Activated T-cell treated with anti-CD3 and anti-CD28 coated beads, Interleukin-2, amount 50 U/mL, for 72 hours (primary cell): ENCODE measurements around the gene ADCY10. TPM values are rescaled to one million over a fixed set of nuclear protein-coding genes. Genes with fewer than 3 reads are reported as not detected.
A peak's percentile ranks its signal among the peaks of the same experiment; 100 is the strongest.
"Not testable (repeated sequence)": the region's sequence is repeated elsewhere in the genome, so short reads cannot be mapped to it uniquely, and the experiment has no call there.

ENCODE experiments used
- ATAC-seq, 2 donors: fragments of 150-1000 bp; cut with Tn5 transposase; replicated peaks in 1 of 2; 2 replicates each; pipeline ENCODE4 v1.10.0; 2021; ENCODE audit warnings: moderate library complexity in 2 of 2, mild to moderate bottlenecking in 1 of 2
- DNase-seq, 2 donors: peaks; one replicate each; pipeline ENCODE4 v3.0.0; 2021 to 2022; ENCODE audit warnings: mixed read lengths in 1 of 2
- H3K27ac Mint-ChIP-seq: one replicate; pipeline ENCODE4 v1.8.0; 2022; ENCODE audit warnings: mild to moderate bottlenecking, moderate library complexity, mixed read lengths
- H3K27me3 Mint-ChIP-seq: one replicate; pipeline ENCODE4 v1.8.0; 2022; ENCODE audit warnings: low read depth, mixed read lengths
- H3K36me3 Mint-ChIP-seq, 2 donors: one replicate each; pipeline ENCODE4 v1.8.0; 2022; ENCODE audit warnings: mixed read lengths in 2 of 2, mild to moderate bottlenecking in 1 of 2; ENCODE audit not compliant: insufficient read depth in 2 of 2
- H3K4me1 Mint-ChIP-seq: one replicate; pipeline ENCODE4 v1.8.0; 2022; ENCODE audit warnings: low read depth, mixed read lengths
- H3K4me3 Mint-ChIP-seq, 2 donors: one replicate each; pipeline ENCODE4 v1.8.0; 2022; ENCODE audit warnings: mild to moderate bottlenecking in 2 of 2, mixed read lengths in 2 of 2, moderate library complexity in 2 of 2
- H3K9me3 Mint-ChIP-seq, 2 donors: one replicate each; pipeline ENCODE4 v1.8.0; 2022; ENCODE audit warnings: mixed read lengths in 2 of 2
- total RNA-seq, 2 donors: library from RNA; stranded (reverse); gene quantifications; one replicate each; pipeline ENCODE4 v1.2.3, GENCODE V29; 2022

ADCY10 gene
- total RNA-seq, 2 donors from 2014 or later = 0.07 to 0.12 TPM

- peak overlapping the region; percentile 88 to 91 for H3K4me3 Mint-ChIP-seq
These were observed 21.5 kb upstream of the ADCY10 start for GRCh38 chr1:167935216-167936067.

GRCh38 chr1:167934426-167935215 is 20.7 kb upstream of the ADCY10 start:
- Mint-ChIP-seq H3K4me1 (peaks cover 41% of the 10 kb centered on the region), H3K4me3 (peak overlapping the region; percentile 88 to 91), H3K9me3 (no peaks in the 10 kb centered on the region), H3K27me3 (no peaks in the 10 kb centered on the region), H3K27ac (peak overlapping the region; percentile 85), H3K36me3 (peaks cover 5 to 6% of the 10 kb centered on the region in 2 donors)
- no peak for DNase-seq
- no peak for ATAC-seq

More at GRCh38 chr1:167935216-167936067, 21.5 kb upstream of the ADCY10 start:
- Mint-ChIP-seq H3K4me1 (peaks cover 41% of the 10 kb centered on the region), H3K9me3 (no peaks in the 10 kb centered on the region), H3K27me3 (no peaks in the 10 kb centered on the region), H3K27ac (peak overlapping the region; percentile 98), H3K36me3 (peaks cover 5 to 6% of the 10 kb centered on the region in 2 donors)
- ATAC-seq = peak; percentile 16 to 23
- peak; percentile 53 to 58 for DNase-seq

GRCh38 chr1:167933788-167934187 is 19.9 kb upstream of the ADCY10 start:
- DNase-seq = no peak
- peak overlapping the region; percentile 88 to 91 for H3K4me3 Mint-ChIP-seq
- H3K9me3 Mint-ChIP-seq = no peaks in the 10 kb centered on the region
- ATAC-seq = no peak
- no peaks in the 10 kb centered on the region for H3K27me3 Mint-ChIP-seq
- peaks cover 5 to 6% of the 10 kb centered on the region in 2 donors for H3K36me3 Mint-ChIP-seq
- peak overlapping the region; percentile 2 for H3K27ac Mint-ChIP-seq
- peaks cover 41% of the 10 kb centered on the region for H3K4me1 Mint-ChIP-seq

GRCh38 chr1:167929725-167930124 is 15.8 kb upstream of the ADCY10 start:
- DNase-seq = no peak
- Mint-ChIP-seq H3K4me3 (no peak overlapping the region), H3K4me1 (peaks cover 34% of the 10 kb centered on the region)

GRCh38 chr1:167928919-167929318 is 15.0 kb upstream of the ADCY10 start:
- not testable (repeated sequence) for H3K4me3 Mint-ChIP-seq, H3K27ac Mint-ChIP-seq, H3K36me3 Mint-ChIP-seq, H3K9me3 Mint-ChIP-seq, ATAC-seq, H3K27me3 Mint-ChIP-seq, DNase-seq
- peaks cover 26% of the 10 kb centered on the region for H3K4me1 Mint-ChIP-seq

More at GRCh38 chr1:167929725-167930124, 15.8 kb upstream of the ADCY10 start:
- Mint-ChIP-seq H3K27ac (no peak overlapping the region), H3K9me3 (no peaks in the 10 kb centered on the region), H3K27me3 (no peaks in the 10 kb centered on the region), H3K36me3 (no peaks in the 10 kb centered on the region)
- ATAC-seq = no peak

- ATAC-seq (no peak), DNase-seq (no peak)
- H3K9me3 Mint-ChIP-seq = no peaks in the 10 kb centered on the region
- H3K36me3 Mint-ChIP-seq = no peaks in the 10 kb centered on the region
- peaks cover 21% of the 10 kb centered on the region for H3K4me1 Mint-ChIP-seq
- no peaks in the 10 kb centered on the region for H3K27me3 Mint-ChIP-seq
- no peak overlapping the region for H3K4me3 Mint-ChIP-seq
- H3K27ac Mint-ChIP-seq = no peak overlapping the region
These were observed 14.5 kb upstream of the ADCY10 start for GRCh38 chr1:167928457-167928852.

GRCh38 chr1:167927046-167927754 is 13.3 kb upstream of the ADCY10 start:
- ATAC-seq (no peak), DNase-seq (no peak)
- H3K4me1 Mint-ChIP-seq = peaks cover 9% of the 10 kb centered on the region
- no peak overlapping the region for H3K27ac Mint-ChIP-seq
- no peak overlapping the region for H3K4me3 Mint-ChIP-seq
- H3K27me3 Mint-ChIP-seq = no peaks in the 10 kb centered on the region
- H3K9me3 Mint-ChIP-seq = no peaks in the 10 kb centered on the region
- peaks cover 0 to 3% of the 10 kb centered on the region in 2 donors for H3K36me3 Mint-ChIP-seq

- no peak overlapping the region for H3K4me3 Mint-ChIP-seq
- ATAC-seq (no peak), DNase-seq (no peak)
- no peaks in the 10 kb centered on the region for H3K9me3 Mint-ChIP-seq
- peaks cover 0 to 3% of the 10 kb centered on the region in 2 donors for H3K36me3 Mint-ChIP-seq
- H3K27ac Mint-ChIP-seq = no peak overlapping the region
- peaks cover 8% of the 10 kb centered on the region for H3K4me1 Mint-ChIP-seq
- no peaks in the 10 kb centered on the region for H3K27me3 Mint-ChIP-seq
These were observed 12.6 kb upstream of the ADCY10 start for GRCh38 chr1:167926486-167926997.

- DNase-seq (no peak), ATAC-seq (no peak)
- no peak overlapping the region for H3K4me3 Mint-ChIP-seq
- H3K27me3 Mint-ChIP-seq = no peaks in the 10 kb centered on the region
- H3K4me1 Mint-ChIP-seq = peaks cover 8% of the 10 kb centered on the region
- no peak overlapping the region for H3K27ac Mint-ChIP-seq
- H3K36me3 Mint-ChIP-seq = peaks cover 0 to 3% of the 10 kb centered on the region in 2 donors
- no peaks in the 10 kb centered on the region for H3K9me3 Mint-ChIP-seq
These were observed 10.8 kb upstream of the ADCY10 start for GRCh38 chr1:167924543-167925231.

GRCh38 chr1:167924102-167924501 is 10.2 kb upstream of the ADCY10 start:
- no peak overlapping the region for H3K4me3 Mint-ChIP-seq
- ATAC-seq (no peak), DNase-seq (no peak)
- H3K36me3 Mint-ChIP-seq = peaks cover 0 to 3% of the 10 kb centered on the region in 2 donors
- H3K4me1 Mint-ChIP-seq = peaks cover 8% of the 10 kb centered on the region
- H3K27ac Mint-ChIP-seq = no peak overlapping the region
- H3K27me3 Mint-ChIP-seq = no peaks in the 10 kb centered on the region
- H3K9me3 Mint-ChIP-seq = no peaks in the 10 kb centered on the region

- Mint-ChIP-seq H3K9me3 (no peaks in the 10 kb centered on the region), H3K27ac (no peak overlapping the region), H3K27me3 (no peaks in the 10 kb centered on the region), H3K4me3 (no peak overlapping the region), H3K36me3 (peaks cover 0 to 3% of the 10 kb centered on the region in 2 donors), H3K4me1 (peaks cover 8% of the 10 kb centered on the region)
- DNase-seq = no peak
- no peak for ATAC-seq
These were observed 9.6 kb upstream of the ADCY10 start for GRCh38 chr1:167923324-167924056.
